Coronary artery (tissue), 2 donors: ENCODE results near the gene NCKAP1.
A peak's percentile ranks its signal among the peaks of the same experiment; 100 is the strongest.

Experiments
- DNase-seq: peaks from one replicate; pipeline ENCODE4 v3.0.0-alpha.2; 2017; ENCODE audit warnings: low spot score
- H3K27ac ChIP-seq, 2 donors: fragments of 200-600 bp; sonication (generic); one replicate each; pipeline ENCODE4 v1.5.1; 2016 to 2019
- H3K4me3 ChIP-seq: fragments of 200-600 bp; sonication (generic); 2 replicates; pipeline ENCODE4 v1.5.1; 2016; ENCODE audit warnings: mild to moderate bottlenecking, moderate library complexity
- TF ChIP-seq, protein P1 (sequence below): fragments of 200-600 bp; sonication (generic); IDR thresholded peaks from one replicate; pipeline ENCODE4 v1.5.1; 2019; ENCODE audit warnings: antibody characterized with exemption

NCKAP1 gene, protein sequence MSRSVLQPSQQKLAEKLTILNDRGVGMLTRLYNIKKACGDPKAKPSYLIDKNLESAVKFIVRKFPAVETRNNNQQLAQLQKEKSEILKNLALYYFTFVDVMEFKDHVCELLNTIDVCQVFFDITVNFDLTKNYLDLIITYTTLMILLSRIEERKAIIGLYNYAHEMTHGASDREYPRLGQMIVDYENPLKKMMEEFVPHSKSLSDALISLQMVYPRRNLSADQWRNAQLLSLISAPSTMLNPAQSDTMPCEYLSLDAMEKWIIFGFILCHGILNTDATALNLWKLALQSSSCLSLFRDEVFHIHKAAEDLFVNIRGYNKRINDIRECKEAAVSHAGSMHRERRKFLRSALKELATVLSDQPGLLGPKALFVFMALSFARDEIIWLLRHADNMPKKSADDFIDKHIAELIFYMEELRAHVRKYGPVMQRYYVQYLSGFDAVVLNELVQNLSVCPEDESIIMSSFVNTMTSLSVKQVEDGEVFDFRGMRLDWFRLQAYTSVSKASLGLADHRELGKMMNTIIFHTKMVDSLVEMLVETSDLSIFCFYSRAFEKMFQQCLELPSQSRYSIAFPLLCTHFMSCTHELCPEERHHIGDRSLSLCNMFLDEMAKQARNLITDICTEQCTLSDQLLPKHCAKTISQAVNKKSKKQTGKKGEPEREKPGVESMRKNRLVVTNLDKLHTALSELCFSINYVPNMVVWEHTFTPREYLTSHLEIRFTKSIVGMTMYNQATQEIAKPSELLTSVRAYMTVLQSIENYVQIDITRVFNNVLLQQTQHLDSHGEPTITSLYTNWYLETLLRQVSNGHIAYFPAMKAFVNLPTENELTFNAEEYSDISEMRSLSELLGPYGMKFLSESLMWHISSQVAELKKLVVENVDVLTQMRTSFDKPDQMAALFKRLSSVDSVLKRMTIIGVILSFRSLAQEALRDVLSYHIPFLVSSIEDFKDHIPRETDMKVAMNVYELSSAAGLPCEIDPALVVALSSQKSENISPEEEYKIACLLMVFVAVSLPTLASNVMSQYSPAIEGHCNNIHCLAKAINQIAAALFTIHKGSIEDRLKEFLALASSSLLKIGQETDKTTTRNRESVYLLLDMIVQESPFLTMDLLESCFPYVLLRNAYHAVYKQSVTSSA

DNA sequence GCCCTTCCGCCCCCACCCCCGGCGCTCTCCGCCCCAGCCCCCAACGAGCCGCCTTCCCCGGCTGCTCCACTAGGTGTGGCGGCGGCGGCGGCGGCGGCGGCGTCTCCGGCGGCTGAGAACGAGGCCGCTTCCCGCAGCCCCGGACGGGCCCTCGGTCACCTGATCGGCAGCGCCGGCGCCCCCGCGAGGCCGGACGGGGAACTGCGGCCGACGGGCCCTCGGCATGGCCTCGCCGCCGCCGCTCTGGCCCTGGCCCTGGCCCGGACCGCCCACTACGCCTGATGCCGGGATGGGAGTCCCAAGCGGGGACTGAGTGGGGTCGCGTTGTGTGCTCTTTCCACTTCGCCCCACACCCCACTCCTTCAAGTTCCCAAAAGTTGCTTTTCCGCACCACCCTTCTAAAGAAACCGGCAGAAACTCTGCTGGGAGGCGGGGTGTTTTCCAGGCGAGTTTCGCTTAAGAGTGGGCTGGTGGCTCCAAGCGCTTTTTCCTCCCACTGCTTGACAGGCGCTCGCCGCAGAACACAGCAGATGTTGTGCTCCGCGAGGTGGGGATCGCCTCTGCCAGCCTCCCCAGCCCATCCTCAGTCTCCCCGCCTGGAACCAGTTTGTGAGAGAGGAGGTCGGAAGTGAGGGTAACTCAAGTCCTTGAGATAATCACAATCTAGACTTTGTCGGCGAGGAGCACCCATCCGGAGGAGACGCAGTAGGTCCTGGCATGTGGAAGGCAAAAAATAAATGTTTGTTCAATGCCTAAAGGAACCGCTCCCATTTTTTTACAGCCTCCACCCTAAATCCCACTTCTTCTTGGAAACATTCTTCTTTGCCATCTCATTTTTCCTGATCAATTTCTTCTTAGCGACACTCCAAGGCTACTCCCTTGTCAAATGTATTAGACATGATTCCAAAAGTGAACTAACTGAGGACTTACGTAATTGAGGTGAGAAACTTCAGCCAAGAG is at the start of gene NCKAP1:
Gene NCKAP1 (minus strand): TSS at position 117 of the 960 bp plus-strand sequence. CDS start 358 bp downstream, outside the sequence.
- H3K27ac ChIP-seq = peak within 1 kb of the TSS; percentile 96 to 98
- H3K4me3 ChIP-seq = peak within 1 kb of the TSS; percentile 90
- peak; percentile 90 for DNase-seq
- TF ChIP-seq, protein P1, sequence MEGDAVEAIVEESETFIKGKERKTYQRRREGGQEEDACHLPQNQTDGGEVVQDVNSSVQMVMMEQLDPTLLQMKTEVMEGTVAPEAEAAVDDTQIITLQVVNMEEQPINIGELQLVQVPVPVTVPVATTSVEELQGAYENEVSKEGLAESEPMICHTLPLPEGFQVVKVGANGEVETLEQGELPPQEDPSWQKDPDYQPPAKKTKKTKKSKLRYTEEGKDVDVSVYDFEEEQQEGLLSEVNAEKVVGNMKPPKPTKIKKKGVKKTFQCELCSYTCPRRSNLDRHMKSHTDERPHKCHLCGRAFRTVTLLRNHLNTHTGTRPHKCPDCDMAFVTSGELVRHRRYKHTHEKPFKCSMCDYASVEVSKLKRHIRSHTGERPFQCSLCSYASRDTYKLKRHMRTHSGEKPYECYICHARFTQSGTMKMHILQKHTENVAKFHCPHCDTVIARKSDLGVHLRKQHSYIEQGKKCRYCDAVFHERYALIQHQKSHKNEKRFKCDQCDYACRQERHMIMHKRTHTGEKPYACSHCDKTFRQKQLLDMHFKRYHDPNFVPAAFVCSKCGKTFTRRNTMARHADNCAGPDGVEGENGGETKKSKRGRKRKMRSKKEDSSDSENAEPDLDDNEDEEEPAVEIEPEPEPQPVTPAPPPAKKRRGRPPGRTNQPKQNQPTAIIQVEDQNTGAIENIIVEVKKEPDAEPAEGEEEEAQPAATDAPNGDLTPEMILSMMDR = peak; percentile 90

DNA sequence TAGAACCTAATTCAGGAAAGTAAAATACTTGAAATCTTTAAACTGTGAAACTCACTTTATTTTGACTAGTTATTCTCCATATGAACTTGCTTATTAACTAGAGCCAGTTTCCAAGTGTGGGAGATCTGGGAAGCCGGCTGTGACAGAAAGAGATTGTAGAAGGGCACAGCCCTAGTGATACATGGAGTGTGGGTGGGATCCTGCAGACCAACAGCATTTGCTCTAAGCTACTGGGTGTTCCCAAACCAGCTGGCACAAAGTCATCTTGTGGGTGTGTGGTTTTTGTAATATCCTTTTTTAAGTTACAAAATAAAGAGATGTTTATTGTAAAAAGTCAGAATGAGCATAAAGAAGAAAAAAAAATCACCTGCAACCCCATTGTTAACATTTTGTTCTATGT is 43.7 kb upstream of the NCKAP1 start:
- no peak overlapping the region for H3K4me3 ChIP-seq
- DNase-seq = no peak
- TF ChIP-seq, protein P1 = no peak
- no peak overlapping the region for H3K27ac ChIP-seq

DNA sequence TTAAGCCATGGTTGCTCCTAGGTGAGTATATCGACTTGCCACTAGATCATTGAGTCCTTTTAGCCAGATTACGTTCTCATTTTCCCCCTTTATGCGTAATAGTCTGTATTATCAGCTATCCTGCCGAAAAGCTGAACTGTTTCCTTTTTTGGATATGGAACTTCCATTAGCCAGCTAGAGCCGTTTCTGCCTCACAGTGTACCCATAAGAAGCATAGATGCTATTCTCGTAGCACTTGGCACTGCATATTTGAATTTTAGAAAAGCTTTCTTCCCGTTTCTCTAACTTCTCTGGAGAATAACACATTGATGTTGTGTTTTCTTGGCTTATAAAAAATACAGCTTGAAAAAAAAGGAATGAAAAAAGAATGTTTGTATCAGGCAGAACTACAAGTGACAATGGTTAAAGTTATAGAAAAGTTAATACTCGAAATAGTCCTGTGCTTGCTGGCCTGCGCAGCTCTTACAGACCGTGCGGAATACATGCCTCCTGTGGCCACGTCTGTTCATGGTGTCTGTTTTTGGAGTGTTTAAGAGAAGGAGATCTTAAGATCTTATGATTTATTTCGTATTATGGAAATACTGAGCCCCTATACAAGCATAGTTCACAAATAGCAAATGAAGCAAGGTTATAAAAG is 41.0 kb upstream of the NCKAP1 start:
- TF ChIP-seq, protein P1 = no peak
- DNase-seq = no peak
- peak overlapping the region; percentile 71 to 92 for H3K27ac ChIP-seq
- peak overlapping the region; percentile 81 for H3K4me3 ChIP-seq

DNA sequence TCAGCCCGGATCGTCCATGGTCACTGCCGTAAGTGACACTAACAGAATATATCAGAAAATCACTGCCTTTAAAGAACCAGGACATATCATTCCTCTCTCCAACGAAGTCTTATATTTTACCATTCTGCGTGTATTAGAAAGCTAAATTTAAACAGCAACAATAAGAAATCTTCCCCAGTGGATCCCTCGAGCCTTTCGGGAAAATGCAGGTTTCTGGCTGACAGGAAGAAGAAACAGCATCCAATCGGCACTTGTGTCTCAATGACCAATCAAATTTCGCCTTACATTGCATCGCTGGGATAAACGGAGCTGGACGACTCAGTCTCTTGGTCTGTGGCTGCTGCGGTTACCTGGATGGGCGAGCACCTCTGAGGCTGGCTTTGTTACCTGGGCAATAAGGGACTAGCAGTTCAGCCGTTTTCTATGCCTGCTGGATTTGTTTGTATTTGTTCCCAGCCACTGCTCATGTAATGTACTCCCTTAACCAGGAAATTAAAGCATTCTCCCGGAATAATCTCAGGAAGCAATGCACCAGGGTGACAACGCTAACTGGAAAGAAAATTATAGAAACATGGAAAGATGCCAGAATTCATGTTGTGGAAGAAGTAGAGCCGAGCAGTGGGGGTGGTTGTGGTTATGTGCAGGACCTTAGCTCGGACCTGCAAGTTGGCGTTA is 40.3 kb upstream of the NCKAP1 start, which contains the start of gene DUSP19:
Gene DUSP19 (plus strand): TSS at position 284 of the 675 bp plus-strand sequence. CDS start 187 bp downstream, at position 471.
- TF ChIP-seq, protein P1 = no peak
- H3K4me3 ChIP-seq = peak within 1 kb of the TSS; percentile 81
- peak within 1 kb of the TSS; percentile 71 to 92 for H3K27ac ChIP-seq
- peak; percentile 92 for DNase-seq

DNA sequence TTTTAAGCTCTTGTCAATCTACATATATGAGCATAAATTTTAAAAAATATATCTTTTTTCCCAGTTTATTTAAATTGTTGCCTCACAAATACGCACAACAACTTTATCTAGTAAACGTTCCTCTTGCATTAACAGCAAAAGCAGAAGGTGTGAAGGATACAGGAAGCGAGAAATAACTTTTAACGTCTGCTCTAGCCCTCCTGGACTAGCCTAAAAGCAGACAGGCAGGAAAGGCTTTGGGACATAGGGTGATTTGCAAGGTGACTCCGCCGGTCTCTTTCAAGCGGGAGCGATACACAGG is 39.9 kb upstream of the NCKAP1 start:
- TF ChIP-seq, protein P1 = no peak
- H3K27ac ChIP-seq = peak overlapping the region; percentile 71 to 92
- DNase-seq = no peak
- peak overlapping the region; percentile 81 for H3K4me3 ChIP-seq
